K562 (cell line): Measurements from ENCODE around the gene TMEM123. TPM values are rescaled to one million over a fixed set of nuclear protein-coding genes. Genes with fewer than 3 reads are reported as not detected.

ENCODE experiments used
- BRCA1 ChIP-seq, 2 experiments: fragments of 450-650 bp in 1 of 2; sonication (generic) in 1 of 2; formaldehyde crosslinking in 1 of 2; IDR thresholded peaks; 2 replicates each; pipeline versions ENCODE4 v1.5.0 to v1.6.1; 2017 to 2020; ENCODE audit warnings: mild to moderate bottlenecking in 1 of 2, missing genetic modification reagents in 1 of 2
- CHD2 ChIP-seq: IDR thresholded peaks from 2 replicates; pipeline ENCODE4 v1.6.1; 2011; ENCODE audit warnings: low read depth, low read length
- MTA3 ChIP-seq: fragments of 450-650 bp; formaldehyde crosslinking; IDR thresholded peaks from 2 replicates; pipeline ENCODE4 v1.6.1; 2017; ENCODE audit warnings: mild to moderate bottlenecking, borderline replicate concordance
- PHB ChIP-seq: fragments of 250-450 bp; sonication (Bioruptor Pico); IDR thresholded peaks from 2 replicates; pipeline ENCODE4 v1.5.0; 2021
- PRDM10 ChIP-seq: fragments of 450-650 bp; IDR thresholded peaks from 2 replicates; pipeline ENCODE4 v1.6.1; 2018; ENCODE audit not compliant: partially characterized antibody
- SMAD1 ChIP-seq: fragments of 150-350 bp; IDR thresholded peaks from 2 replicates; pipeline ENCODE4 v1.6.1; 2014; ENCODE audit warnings: low read length, low read depth; ENCODE audit not compliant: partially characterized antibody
- SMC3 ChIP-seq: conservative IDR thresholded peaks from 2 replicates; pipeline ENCODE4 v1.6.1; 2011; ENCODE audit warnings: low read depth, low read length, improper control_type of control experiment; ENCODE audit not compliant: insufficient read depth
- TAF1 ChIP-seq: IDR thresholded peaks from 2 replicates; pipeline ENCODE4 v1.6.1; 2011; ENCODE audit warnings: mild to moderate bottlenecking, low read length, moderate library complexity; ENCODE audit not compliant: insufficient read depth, control insufficient read depth, severe bottlenecking; ENCODE audit errors: extremely low read depth
- TFE3 ChIP-seq: fragments of 450-650 bp; formaldehyde crosslinking; IDR thresholded peaks from 2 replicates; pipeline ENCODE4 v1.4.0; 2020; ENCODE audit warnings: mild to moderate bottlenecking, mixed read lengths
- ZBTB11 ChIP-seq, 3 experiments: fragments of 200-800 bp in 1 of 3; fragments of 250-450 bp in 1 of 3; fragments of 450-650 bp in 1 of 3; sonication (Bioruptor Pico) in 1 of 3; sonication (Bioruptor generic) in 1 of 3; formaldehyde crosslinking in 1 of 3; IDR thresholded peaks; 2 replicates each; pipeline versions ENCODE4 v1.6.1 to v1.8.0; 2016 to 2022; ENCODE audit warnings: mild to moderate bottlenecking in 2 of 3, missing genetic modification characterization in 2 of 3, missing compliant biosample characterization in 1 of 3, moderate library complexity in 1 of 3
- ZMIZ1 ChIP-seq, 2 experiments: fragments of 150-350 bp in 1 of 2; IDR thresholded peaks; 2 replicates each; pipeline ENCODE4 v1.6.1; 2012 to 2016; ENCODE audit warnings: low read depth in 2 of 2, low read length in 2 of 2, mild to moderate bottlenecking in 1 of 2, moderate library complexity in 1 of 2
- ZNF354B ChIP-seq: fragments of 250-450 bp; sonication (Bioruptor Pico); IDR thresholded peaks from 2 replicates; pipeline ENCODE4 v1.4.0; 2020
- ZNF785 ChIP-seq: fragments of 250-450 bp; sonication (Bioruptor Pico); IDR thresholded peaks from 2 replicates; pipeline ENCODE4 v1.4.0; 2020; ENCODE audit warnings: mild to moderate bottlenecking
- polyA plus RNA-seq, 8 experiments: library from polyadenylated mRNA; depleted of rRNA in 4 of 8; stranded (reverse) in 5 of 8; unstranded in 3 of 8; fragments of >200 nt; fragmentation: Nextera tagmentation in 2 of 8; fragmentation: Illumina TruSeq in 1 of 8; extraction: Ambion mirVana in 2 of 8; extraction: Trizol in 1 of 8; gene quantifications; 2 replicates each; pipeline versions ENCODE4 v1.2.1 to v1.2.3, GENCODE V29; 2011 to 2014; ENCODE audit warnings: inconsistent platforms in 1 of 8, missing spikeins in 1 of 8
- total RNA-seq, 7 experiments: library from RNA; depleted of rRNA in 6 of 7; stranded (reverse); fragments of >200 nt in 6 of 7; fragmentation: Illumina TruSeq in 2 of 7; extraction: Trizol in 2 of 7; gene quantifications; 2 replicates each; pipeline versions ENCODE4 v1.2.1 to v1.2.3, GENCODE V29; 2011 to 2021; ENCODE audit warnings: low replicate concordance in 1 of 7

TMEM123 gene
- total and polyA plus RNA-seq, 9 of the 15 experiments (the other 6 are each of a cell fraction or from before 2014, with no cell fraction given), result 19.8 to 344 (median 82.4) TPM

GRCh38 chr11:102347462-102348370 is 104.8 kb downstream of the TMEM123 start (continued):
- TF ChIP-seq ZMIZ1 (IDR thresholded peaks at IDR 0.05; ENCODE audit: low read depth in 2 of 2, low read length in 2 of 2) (no peak), TFE3 (CRISPR knock-in tag) (no peak), PHB (no peak), PRDM10 (no peak), BRCA1 (IDR thresholded peaks at IDR 0.05) (no peak), BRCA1 (CRISPR knock-in tag; IDR thresholded peaks at IDR 0.05) (no peak), ZNF785 (CRISPR knock-in tag) (no peak), ZNF354B (no peak), SMC3 (no peak), CHD2 (no peak), SMAD1 (no peak), MTA3 (no peak), ZBTB11 (CRISPR knock-in tag; IDR thresholded peaks at IDR 0.05) (peak in 1 of 3 experiments; percentile 24; a peak in 1 of 6 replicates), TAF1 (peak; percentile 21)
